Bronchial epithelial cell (primary cell): ENCODE results near the gene SNAPIN. TPM values are rescaled to one million over a fixed set of nuclear protein-coding genes. Genes with fewer than 3 reads are reported as not detected.
A peak's percentile ranks its signal among the peaks of the same experiment; 100 is the strongest.

Source experiments
- DNase-seq: peaks from one replicate; pipeline ENCODE4 v3.0.0-alpha.2; 2010; ENCODE audit warnings: low read depth
- FAIRE-seq: peaks from 2 replicates; lab custom pipeline; 2011; peaks lifted over from hg19 to GRCh38; lab: Jason Lieb, UNC
- H3K27me3 ChIP-seq: 2 replicates; pipeline ENCODE4 v1.5.1; 2011; ENCODE audit warnings: low read length; ENCODE audit not compliant: control insufficient read depth, insufficient read depth
- H3K36me3 ChIP-seq: 2 replicates; pipeline ENCODE4 v1.5.1; 2011; ENCODE audit warnings: low read length; ENCODE audit not compliant: control insufficient read depth, insufficient read depth
- H3K4me3 ChIP-seq: 2 replicates; pipeline ENCODE4 v1.5.1; 2011; ENCODE audit warnings: mild to moderate bottlenecking, low read depth, low read length, control low read depth
- CTCF ChIP-seq: IDR thresholded peaks from 2 replicates; pipeline ENCODE4 v1.5.1; 2011; ENCODE audit warnings: mild to moderate bottlenecking, moderate library complexity, low read length, control low read depth, inconsistent platforms; ENCODE audit not compliant: insufficient read depth, severe bottlenecking
- total RNA-seq: library from RNA; depleted of rRNA; stranded (reverse); fragments of >200 nt; gene quantifications from 2 replicates; pipeline ENCODE4 v1.2.1, GENCODE V29; 2014

The SNAPIN gene
- total RNA-seq, 1 donor from 2014 or later = 59.5 TPM

DNA sequence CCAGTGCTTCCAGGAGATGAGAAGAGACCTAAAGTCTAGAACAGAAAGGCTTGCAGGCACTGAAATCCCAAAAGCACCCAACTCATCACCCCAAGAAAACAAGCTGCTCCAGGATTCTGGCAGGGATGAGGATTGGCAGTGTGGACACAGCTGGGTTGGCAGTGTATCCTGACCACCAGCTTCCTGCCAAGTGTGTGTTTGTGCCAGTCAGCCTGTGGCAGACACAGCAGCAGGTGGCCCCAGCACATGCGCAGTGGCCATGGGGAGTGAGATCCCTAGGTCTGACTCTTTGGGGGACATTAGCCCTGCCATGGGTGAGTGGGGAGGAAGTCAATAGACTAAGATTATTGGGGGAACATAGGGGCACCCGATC is 8.7 kb upstream of the SNAPIN start:
- no peak for FAIRE-seq
- Histone ChIP-seq H3K4me3 (no peak overlapping the region), H3K27me3 (no peaks in the 10 kb centered on the region), H3K36me3 (peaks cover 1% of the 10 kb centered on the region)
- DNase-seq = no peak
- no peak for TF ChIP-seq CTCF

- FAIRE-seq = no peak
- Histone ChIP-seq H3K27me3 (no peaks in the 10 kb centered on the region), H3K36me3 (no peaks in the 10 kb centered on the region), H3K4me3 (no peak overlapping the region)
- DNase-seq = no peak
- TF ChIP-seq CTCF = no peak
These were observed 6.7 kb upstream of the SNAPIN start for GRCh38 chr1:153651771-153652170.

DNA sequence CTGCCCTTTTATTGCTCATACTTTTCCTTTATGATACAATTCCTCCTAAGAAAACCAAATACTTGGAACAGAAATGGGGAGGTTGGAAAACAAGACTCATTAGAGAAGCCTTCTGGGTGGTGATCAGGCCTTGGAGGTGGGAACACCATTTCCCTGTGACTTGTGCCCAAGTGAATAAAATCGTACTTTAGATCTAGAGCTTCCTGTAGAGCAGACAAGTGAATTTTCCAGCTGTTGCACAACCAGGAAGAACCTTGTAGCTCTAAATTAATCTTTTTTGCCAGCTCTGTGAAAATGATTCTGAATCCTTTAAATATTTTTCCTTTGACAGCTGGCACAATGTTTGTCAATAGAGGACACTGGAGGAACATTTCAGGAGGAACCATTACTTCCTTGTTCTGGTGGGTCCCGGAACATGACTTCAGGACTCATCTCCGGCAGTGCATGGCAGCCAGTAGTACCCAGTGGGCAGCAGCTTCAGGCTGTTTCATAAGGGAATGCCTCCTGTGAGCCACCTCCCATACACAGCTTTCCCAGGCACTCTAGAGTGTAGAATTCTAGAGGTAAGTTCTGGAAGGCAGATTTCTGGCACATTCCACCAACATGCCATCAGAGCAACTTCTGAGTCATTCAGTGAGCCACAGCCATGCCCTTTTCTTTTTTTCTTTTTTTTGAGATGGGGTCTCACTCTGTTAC is 5.5 kb upstream of the SNAPIN start:
- DNase-seq (peak; percentile 80), FAIRE-seq (no peak)
- Histone ChIP-seq H3K27me3 (no peaks in the 10 kb centered on the region), H3K4me3 (no peak overlapping the region), H3K36me3 (no peaks in the 10 kb centered on the region)
- no peak for TF ChIP-seq CTCF

- no peak overlapping the region for H3K4me3 ChIP-seq
- TF ChIP-seq CTCF = no peak
- no peaks in the 10 kb centered on the region for H3K27me3 ChIP-seq
- no peak for DNase-seq
- FAIRE-seq = no peak
- no peaks in the 10 kb centered on the region for H3K36me3 ChIP-seq
These were observed 3.2 kb upstream of the SNAPIN start for GRCh38 chr1:153655333-153655732.

GRCh38 chr1:153659175-153659534 is 652 bp downstream of the SNAPIN start:
- FAIRE-seq (no peak), DNase-seq (no peak)
- H3K36me3 ChIP-seq = peaks cover 18% of the 10 kb centered on the region
- H3K4me3 ChIP-seq = peak overlapping the region; percentile 72
- no peak for TF ChIP-seq CTCF
- H3K27me3 ChIP-seq = no peaks in the 10 kb centered on the region

DNA sequence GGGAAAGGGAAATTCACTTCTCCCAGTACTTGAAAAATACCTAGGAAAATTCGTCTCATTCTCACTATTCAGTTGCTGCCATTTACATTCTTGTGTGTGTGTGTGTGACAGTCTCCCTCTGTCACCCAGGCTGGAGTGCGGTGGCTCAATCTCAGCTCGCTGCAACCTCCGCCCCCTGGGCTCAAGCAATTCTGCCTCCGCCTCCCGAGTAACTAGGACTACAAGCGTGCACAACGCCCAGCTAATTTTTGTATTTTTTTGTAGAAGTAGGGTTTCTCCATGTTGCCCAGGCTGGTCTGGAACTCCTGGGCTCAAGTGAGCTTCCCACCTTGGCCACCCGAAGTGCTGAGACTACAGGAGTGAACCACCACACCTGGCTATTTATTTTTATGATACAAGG is 1.2 kb downstream of the SNAPIN start:
- peak overlapping the region; percentile 72 for H3K4me3 ChIP-seq
- no peak for TF ChIP-seq CTCF

More for the DNA sequence above, 1.2 kb downstream of the SNAPIN start:
- peaks cover 20% of the 10 kb centered on the region for H3K36me3 ChIP-seq
- no peaks in the 10 kb centered on the region for H3K27me3 ChIP-seq
- no peak for DNase-seq
- no peak for FAIRE-seq
